GM19438 (cell line): ENCODE measurements around the gene SGSH.
A peak's percentile ranks its signal among the peaks of the same experiment; 100 is the strongest.

Source experiments
- ATAC-seq: cut with Tn5 transposase; IDR thresholded peaks from one replicate; pipeline ENCODE4 v1.9.1; 2021; ENCODE audit warnings: low read depth; ENCODE audit not compliant: unreplicated experiment

SGSH gene

GRCh38 chr17:80229011-80229410 lies 8.9 kb upstream of the SGSH start:
- no peak for ATAC-seq

GRCh38 chr17:80228477-80228876 lies 8.3 kb upstream of the SGSH start:
- ATAC-seq, result no peak

- ATAC-seq, result no peak
Observed at GRCh38 chr17:80227666-80228065, 7.5 kb upstream of the SGSH start.

GRCh38 chr17:80227156-80227555 lies 7.0 kb upstream of the SGSH start:
- ATAC-seq, result no peak

- ATAC-seq, result no peak
Observed at GRCh38 chr17:80225230-80225629, 5.1 kb upstream of the SGSH start.

GRCh38 chr17:80224683-80225082 lies 4.5 kb upstream of the SGSH start:
- no peak for ATAC-seq

- no peak for ATAC-seq
Observed at GRCh38 chr17:80223838-80224497, 3.8 kb upstream of the SGSH start.

GRCh38 chr17:80223142-80223815 lies 3.1 kb upstream of the SGSH start:
- no peak for ATAC-seq

GRCh38 chr17:80222376-80223141 lies 2.4 kb upstream of the SGSH start:
- no peak for ATAC-seq

DNA sequence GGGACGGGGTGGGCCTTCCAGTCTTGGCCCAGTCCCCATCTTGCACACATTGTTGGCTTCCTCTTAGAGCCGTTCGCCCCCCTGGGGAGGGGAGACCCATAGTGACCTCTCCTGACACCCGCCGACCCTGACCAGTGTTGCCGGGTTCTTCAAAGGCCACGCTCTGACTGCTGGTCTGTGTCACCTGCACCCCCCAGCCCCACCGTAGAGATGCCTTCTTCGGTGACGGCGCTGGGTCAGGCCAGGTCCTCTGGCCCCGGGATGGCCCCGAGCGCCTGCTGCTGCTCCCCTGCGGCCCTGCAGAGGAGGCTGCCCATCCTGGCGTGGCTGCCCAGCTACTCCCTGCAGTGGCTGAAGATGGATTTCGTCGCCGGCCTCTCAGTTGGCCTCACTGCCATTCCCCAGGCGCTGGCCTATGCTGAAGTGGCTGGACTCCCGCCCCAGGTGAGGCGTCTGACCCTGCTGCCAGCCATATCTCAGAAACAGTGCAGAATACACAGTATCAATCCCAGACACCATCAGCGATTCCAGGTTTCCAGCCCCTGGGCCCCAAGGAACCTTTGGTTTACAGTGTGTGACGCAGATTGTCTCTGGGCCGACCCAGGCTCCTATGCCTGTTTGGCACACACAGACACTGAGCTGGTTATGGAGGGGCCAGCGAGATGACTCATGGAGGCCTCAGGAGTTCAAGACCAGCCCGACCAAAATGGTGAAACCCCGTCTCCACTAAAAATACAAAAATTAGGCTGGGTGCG lies 1.4 kb upstream of the SGSH start:
- ATAC-seq, result no peak

GRCh38 chr17:80220736-80221215 lies 643 bp upstream of the SGSH start:
- no peak for ATAC-seq

DNA sequence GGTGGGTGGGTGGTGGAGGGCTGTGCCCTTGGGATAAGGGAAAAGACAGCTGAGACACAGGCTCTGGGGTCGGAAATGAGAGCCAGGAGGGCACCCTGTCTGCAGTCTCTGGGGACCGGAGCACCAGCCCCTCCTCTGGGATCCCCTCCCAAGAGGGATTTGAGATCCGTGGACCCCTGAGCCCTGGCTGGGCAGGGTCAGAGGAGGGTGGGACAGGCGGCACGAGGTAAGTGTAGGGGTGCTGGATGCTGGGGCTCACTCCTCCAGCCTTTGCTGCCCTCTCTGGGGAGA lies 425 bp downstream of the SGSH start:
- peak; percentile 26 for ATAC-seq

DNA sequence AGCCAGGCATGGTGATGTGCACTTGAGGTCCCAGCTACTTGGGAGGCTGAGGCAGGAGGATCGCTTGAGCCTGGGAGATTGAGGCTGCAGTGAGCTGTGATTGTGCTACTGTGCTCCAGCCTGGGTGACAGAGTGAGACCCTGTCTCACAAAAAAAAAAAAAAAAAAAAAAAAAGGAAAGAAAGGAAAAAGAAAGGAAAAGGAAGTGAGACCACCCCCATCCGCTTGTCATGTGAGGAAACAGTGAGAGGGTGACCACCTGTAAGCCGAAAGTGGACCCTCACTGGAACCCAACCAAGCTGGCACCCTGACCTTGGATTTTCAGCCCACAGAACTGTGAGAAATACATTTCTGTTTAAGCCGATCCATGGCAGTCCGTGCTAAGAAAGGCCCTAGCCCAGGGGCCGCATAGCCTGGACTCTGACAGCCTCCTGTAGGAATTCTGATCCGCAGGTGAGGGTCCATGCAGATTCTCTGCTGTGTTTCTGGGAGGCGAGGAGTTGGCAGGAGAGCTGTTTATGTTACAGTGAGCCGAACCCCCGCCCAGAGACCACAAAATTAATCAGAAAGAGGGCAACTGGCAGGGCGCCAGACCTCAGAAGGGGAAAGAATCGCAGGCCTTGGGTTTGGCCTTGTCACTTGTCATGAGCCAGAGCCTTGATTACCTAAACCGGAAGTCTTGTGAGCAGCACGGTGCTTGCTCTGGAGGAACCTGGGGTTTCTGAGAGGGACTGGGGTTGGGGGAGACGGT lies 945 bp downstream of the SGSH start:
- peak; percentile 72 for ATAC-seq

DNA sequence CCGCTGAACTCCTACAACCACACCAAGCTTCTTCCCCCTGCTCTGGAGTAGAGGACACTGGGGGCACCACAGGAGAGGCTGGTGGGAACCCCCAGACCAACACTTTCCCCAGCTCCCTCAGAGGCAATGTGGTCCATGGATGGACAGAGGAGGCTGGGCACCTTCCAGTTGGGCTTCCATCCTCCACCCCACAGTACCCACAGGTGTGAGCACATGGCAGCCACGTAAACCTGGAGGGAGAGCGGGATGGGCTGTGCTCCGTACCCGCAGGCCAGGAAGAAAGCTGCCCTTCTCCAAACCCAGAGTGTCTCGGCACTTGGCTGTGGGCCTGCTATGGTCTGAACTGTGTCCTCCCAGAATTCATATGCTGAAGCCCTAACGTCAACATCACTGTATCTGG lies 1.7 kb downstream of the SGSH start:
- ATAC-seq, result no peak

DNA sequence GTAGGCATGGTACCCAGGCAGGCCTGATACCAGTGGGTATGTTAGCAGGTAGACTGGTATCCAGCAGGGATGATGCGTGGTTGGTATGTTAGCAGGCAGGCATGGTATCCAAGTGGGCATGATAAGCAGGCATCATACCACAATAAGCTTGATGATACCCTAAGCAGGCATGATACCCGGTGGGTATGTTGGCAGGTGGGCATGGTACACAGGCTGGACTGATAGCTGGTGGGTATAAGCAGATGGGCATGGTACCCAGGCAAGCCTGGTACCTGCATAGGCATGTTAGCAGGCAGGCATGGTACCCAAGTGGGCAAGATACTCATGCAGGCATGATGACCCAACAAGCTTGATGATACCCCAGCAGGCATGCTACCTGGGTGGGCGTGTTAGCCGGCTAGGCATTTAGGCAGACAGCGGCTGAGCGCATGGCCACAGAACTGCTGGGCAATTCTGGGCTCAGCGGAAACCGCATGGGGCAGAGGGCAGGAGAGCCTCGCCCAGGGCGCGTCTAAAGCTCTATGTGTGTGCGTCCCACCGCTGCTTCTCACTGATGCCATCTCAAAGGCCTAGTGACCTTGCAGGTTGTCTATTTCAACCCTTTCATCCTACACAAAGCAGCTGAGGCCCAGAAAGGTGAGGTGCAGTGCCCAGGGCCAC lies 2.3 kb downstream of the SGSH start:
- ATAC-seq, result no peak

GRCh38 chr17:80216473-80217456 lies 3.4 kb downstream of the SGSH start:
- no peak for ATAC-seq

GRCh38 chr17:80214878-80215210 lies 5.3 kb downstream of the SGSH start:
- no peak for ATAC-seq

GRCh38 chr17:80214012-80214877 lies 5.9 kb downstream of the SGSH start:
- no peak for ATAC-seq
